ENCODE data around the gene RAP1GAP2.

DNA sequence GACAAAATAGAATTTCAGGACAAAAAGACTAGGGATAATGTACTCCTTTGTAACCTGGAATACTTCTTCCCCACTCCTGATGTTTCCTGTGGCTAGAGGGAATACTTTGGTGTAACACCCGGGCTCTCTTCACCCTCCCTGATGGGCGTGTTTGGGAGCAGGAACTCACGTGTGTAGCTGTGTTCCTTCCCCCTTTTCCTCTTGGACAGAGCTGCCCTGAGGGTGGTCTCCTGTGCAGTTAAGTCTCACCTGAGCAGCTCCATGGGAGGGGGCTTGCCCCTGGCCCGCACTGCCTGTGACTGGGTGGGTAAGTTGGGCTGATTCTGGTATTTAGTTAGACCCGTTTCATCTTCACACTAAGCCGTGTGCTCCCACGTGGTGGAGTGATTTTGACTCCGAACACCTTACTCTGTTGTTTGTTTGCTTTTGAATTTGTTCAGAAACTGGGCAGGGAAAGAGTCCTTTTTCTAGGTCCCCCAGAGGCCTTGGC is 179.3 kb downstream of the RAP1GAP2 start:
- TF ChIP-seq, protein P1, sequence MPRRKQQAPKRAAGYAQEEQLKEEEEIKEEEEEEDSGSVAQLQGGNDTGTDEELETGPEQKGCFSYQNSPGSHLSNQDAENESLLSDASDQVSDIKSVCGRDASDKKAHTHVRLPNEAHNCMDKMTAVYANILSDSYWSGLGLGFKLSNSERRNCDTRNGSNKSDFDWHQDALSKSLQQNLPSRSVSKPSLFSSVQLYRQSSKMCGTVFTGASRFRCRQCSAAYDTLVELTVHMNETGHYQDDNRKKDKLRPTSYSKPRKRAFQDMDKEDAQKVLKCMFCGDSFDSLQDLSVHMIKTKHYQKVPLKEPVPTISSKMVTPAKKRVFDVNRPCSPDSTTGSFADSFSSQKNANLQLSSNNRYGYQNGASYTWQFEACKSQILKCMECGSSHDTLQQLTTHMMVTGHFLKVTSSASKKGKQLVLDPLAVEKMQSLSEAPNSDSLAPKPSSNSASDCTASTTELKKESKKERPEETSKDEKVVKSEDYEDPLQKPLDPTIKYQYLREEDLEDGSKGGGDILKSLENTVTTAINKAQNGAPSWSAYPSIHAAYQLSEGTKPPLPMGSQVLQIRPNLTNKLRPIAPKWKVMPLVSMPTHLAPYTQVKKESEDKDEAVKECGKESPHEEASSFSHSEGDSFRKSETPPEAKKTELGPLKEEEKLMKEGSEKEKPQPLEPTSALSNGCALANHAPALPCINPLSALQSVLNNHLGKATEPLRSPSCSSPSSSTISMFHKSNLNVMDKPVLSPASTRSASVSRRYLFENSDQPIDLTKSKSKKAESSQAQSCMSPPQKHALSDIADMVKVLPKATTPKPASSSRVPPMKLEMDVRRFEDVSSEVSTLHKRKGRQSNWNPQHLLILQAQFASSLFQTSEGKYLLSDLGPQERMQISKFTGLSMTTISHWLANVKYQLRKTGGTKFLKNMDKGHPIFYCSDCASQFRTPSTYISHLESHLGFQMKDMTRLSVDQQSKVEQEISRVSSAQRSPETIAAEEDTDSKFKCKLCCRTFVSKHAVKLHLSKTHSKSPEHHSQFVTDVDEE (CRISPR knock-in tag; IDR thresholded peaks at IDR 0.05) = no peak
- TF ChIP-seq BACH2 (CRISPR knock-in tag; IDR thresholded peaks at IDR 0.05; ENCODE audit: borderline replicate concordance) (no peak), SNAI2 (CRISPR knock-in tag; IDR thresholded peaks at IDR 0.05) (no peak), ISL1 (CRISPR knock-in tag; IDR thresholded peaks at IDR 0.05) (no peak), TOX (CRISPR knock-in tag; IDR thresholded peaks at IDR 0.05; ENCODE audit: borderline replicate concordance) (no peak), PPARA (CRISPR knock-in tag; IDR thresholded peaks at IDR 0.05; ENCODE audit: borderline replicate concordance) (no peak)
